Thyroid gland (tissue), 4 donors: ENCODE results near the gene PHF13. TPM values are rescaled to one million over a fixed set of nuclear protein-coding genes. Genes with fewer than 3 reads are reported as not detected.

Source experiments
- DNase-seq, 2 donors: peaks; one replicate each; pipeline ENCODE4 v3.0.0-alpha.2; 2019
- H3K27ac ChIP-seq, 3 donors: fragments of 200-600 bp; sonication (generic); 1 replicate in 2 of 3; 2 replicates in 1 of 3; pipeline ENCODE4 v1.5.1; 2016 to 2019; ENCODE audit warnings: mild to moderate bottlenecking in 1 of 3, moderate library complexity in 1 of 3
- H3K27me3 ChIP-seq: fragments of 200-600 bp; sonication (generic); one replicate; pipeline ENCODE4 v1.5.1; 2019
- H3K36me3 ChIP-seq, 2 donors: fragments of 200-600 bp; sonication (generic); one replicate each; pipeline ENCODE4 v1.5.1; 2016 to 2019
- H3K4me1 ChIP-seq, 2 donors: fragments of 200-600 bp; sonication (generic); one replicate each; pipeline ENCODE4 v1.5.1; 2017 to 2019
- H3K4me3 ChIP-seq, 3 donors: fragments of 200-600 bp; sonication (generic); replicated peaks in 1 of 3; 1 replicate in 2 of 3; 2 replicates in 1 of 3; pipeline ENCODE4 v1.5.1; 2016; ENCODE audit warnings: mild to moderate bottlenecking in 1 of 3
- H3K9me3 ChIP-seq: fragments of 200-600 bp; sonication (generic); one replicate; pipeline ENCODE4 v1.5.1; 2017
- POLR2A ChIP-seq, 2 donors: fragments of 450-650 bp; IDR thresholded peaks; one replicate each; pipeline ENCODE4 v1.6.1; 2017; ENCODE audit warnings: antibody characterized with exemption in 2 of 2, mild to moderate bottlenecking in 2 of 2, moderate library complexity in 1 of 2
- WGBS, 2 donors: methylation state at CpG; one replicate each; pipeline ENCODE4 v1.1.5; 2017; 5-methylcytosine and 5-hydroxymethylcytosine counted together
- intact Hi-C: fragments of 100-400 bp; cut with DNase I; formaldehyde crosslinking; loops from one replicate; pipeline ENCODE4 v1.15.1; 2023
- total RNA-seq, 4 donors: library from RNA; depleted of rRNA; stranded (reverse); fragments of >200 nt; gene quantifications; one replicate each; pipeline ENCODE4 v1.2.3, GENCODE V29; 2016
- TF ChIP-seq, protein P1 (sequence below), 6 experiments: fragments of 200-600 bp in 3 of 6; fragments of 450-650 bp in 3 of 6; sonication (generic) in 3 of 6; IDR thresholded peaks; one replicate each; pipeline ENCODE4 v1.5.1; 2016 to 2019; ENCODE audit warnings: antibody characterized with exemption in 6 of 6, mild to moderate bottlenecking in 2 of 6, inconsistent platforms in 1 of 6, moderate library complexity in 1 of 6

The PHF13 gene
- total RNA-seq, 4 donors from 2014 or later, result 7.8 to 14.1 (median 9.5) TPM

DNA sequence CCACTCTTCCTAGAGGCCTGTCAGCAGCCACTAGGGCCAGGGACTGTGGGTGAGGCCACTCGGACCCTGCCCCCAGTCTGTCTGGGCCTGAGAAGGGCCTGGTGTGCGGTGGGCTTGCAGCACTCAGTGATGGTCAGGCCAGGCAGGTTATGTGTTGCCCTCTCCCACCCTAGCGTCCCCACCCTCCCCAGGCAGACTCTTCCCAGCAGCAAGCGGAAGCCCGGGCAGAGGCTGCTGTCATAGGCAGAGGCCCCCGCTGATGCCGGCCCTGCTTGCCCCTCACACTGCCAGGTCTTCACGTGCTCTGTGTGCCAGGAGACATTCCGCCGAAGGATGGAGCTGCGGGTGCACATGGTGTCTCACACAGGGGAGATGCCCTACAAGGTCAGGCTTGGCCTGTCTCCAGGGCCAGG is 27.1 kb upstream of the PHF13 start:
- TF ChIP-seq, protein P1, sequence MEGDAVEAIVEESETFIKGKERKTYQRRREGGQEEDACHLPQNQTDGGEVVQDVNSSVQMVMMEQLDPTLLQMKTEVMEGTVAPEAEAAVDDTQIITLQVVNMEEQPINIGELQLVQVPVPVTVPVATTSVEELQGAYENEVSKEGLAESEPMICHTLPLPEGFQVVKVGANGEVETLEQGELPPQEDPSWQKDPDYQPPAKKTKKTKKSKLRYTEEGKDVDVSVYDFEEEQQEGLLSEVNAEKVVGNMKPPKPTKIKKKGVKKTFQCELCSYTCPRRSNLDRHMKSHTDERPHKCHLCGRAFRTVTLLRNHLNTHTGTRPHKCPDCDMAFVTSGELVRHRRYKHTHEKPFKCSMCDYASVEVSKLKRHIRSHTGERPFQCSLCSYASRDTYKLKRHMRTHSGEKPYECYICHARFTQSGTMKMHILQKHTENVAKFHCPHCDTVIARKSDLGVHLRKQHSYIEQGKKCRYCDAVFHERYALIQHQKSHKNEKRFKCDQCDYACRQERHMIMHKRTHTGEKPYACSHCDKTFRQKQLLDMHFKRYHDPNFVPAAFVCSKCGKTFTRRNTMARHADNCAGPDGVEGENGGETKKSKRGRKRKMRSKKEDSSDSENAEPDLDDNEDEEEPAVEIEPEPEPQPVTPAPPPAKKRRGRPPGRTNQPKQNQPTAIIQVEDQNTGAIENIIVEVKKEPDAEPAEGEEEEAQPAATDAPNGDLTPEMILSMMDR (IDR thresholded peaks at IDR 0.05), result no peak
- intact Hi-C loops, result no loop called here
- DNase-seq, result no peak
- WGBS, 2 donors, result 83% methylated on average over 4 of the region's 11 CpGs; no CpG with 5 or more reads in 1 of the 2 donors
- Histone ChIP-seq H3K4me1 (peaks cover 20 to 31% of the 10 kb centered on the region in 2 donors), H3K9me3 (no peaks in the 10 kb centered on the region), H3K4me3 (no peak overlapping the region), H3K27me3 (no peaks in the 10 kb centered on the region), H3K27ac (peak overlapping the region in 2 of 3 donors; percentile 17 to 47), H3K36me3 (peaks cover 22 to 27% of the 10 kb centered on the region in 2 donors)

DNA sequence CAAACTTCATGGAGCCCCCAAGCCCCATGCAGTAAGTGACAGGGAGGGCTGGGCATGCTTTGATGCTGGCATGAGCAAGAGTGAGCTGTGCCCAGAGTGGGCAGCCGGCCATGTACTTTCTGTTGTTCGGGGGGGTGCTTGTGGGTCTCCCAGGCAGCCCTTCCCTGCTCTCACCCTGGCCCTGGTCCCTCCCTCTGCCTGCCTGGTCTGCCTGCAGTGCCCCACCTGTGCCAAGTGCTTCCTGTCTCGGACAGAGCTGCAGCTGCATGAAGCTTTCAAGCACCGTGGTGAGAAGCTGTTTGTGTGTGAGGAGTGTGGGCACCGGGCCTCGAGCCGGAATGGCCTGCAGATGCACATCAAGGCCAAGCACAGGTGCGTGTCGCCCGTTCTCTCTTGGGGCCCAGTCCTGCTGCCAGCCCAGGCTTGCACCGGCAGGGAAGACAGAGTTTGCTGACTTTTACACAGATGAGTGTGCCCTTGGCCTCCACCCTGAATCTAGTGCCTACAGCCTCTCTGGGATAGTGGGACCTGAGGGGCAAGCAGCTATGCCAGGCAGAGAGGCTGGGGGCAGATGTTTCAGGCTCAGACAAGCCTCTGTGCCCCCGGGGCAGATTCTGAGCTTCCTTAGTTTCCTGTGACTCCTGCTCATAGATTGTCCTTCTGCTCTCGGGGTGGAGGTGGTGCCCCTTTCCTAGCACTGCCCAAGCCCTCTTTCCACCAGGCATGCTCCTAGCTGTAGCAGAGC is 26.1 kb upstream of the PHF13 start:
- 31 to 52% methylated on average over 10 to 12 of the region's 13 CpGs for WGBS, 2 donors
- Histone ChIP-seq H3K4me1 (peaks cover 20 to 24% of the 10 kb centered on the region in 2 donors), H3K27me3 (no peaks in the 10 kb centered on the region), H3K9me3 (no peaks in the 10 kb centered on the region), H3K4me3 (no peak overlapping the region), H3K36me3 (peaks cover 22 to 28% of the 10 kb centered on the region in 2 donors), H3K27ac (peak overlapping the region; percentile 5 to 53 (median 21))
- TF ChIP-seq, protein P1 (IDR thresholded peaks at IDR 0.05), result no peak
- peak in 1 of 2 donors; percentile 47 for TF ChIP-seq POLR2A (IDR thresholded peaks at IDR 0.05)
- DNase-seq, result peak; percentile 97
- intact Hi-C loops, result no loop called here

DNA sequence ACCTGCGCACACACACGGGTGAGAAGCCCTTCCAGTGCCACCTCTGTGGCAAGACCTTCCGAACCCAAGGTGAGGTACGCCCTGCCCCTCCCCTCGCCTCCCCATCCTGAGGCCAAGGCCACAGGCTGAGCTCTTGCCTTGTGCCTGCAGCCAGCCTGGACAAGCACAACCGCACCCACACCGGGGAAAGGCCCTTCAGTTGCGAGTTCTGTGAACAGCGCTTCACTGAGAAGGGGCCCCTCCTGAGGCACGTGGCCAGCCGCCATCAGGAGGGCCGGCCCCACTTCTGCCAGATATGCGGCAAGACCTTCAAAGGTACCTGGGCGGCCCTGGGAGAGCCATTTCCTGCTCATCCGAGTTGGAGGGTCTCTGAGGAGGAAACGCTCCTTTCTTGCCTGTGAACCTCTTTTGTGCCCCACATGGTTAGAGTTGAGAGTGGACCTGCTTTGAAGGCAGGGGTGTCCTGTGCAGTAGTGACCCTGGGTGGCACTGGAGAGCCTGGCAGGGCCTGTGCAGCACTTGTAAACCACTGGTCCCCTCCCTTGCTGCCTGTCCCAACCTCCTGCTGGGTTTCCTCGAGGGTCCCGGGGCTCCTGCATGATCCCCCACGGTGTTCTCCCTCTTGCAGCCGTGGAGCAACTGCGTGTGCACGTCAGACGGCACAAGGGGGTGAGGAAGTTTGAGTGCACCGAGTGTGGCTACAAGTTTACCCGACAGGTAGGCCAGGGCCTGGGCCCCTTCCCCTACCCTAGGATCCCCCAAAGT is 25.2 kb upstream of the PHF13 start:
- Histone ChIP-seq H3K9me3 (no peaks in the 10 kb centered on the region), H3K4me1 (peaks cover 20 to 24% of the 10 kb centered on the region in 2 donors), H3K36me3 (peaks cover 27 to 37% of the 10 kb centered on the region in 2 donors), H3K27ac (peak overlapping the region in 2 of 3 donors; percentile 5 to 53), H3K27me3 (no peaks in the 10 kb centered on the region), H3K4me3 (no peak overlapping the region)
- DNase-seq, result no peak
- 81 to 82% methylated on average over 23 of the region's 25 CpGs for WGBS, 2 donors
- intact Hi-C loops, result no loop called here
- TF ChIP-seq, protein P1 (IDR thresholded peaks at IDR 0.05), result no peak
- no peak for TF ChIP-seq POLR2A (IDR thresholded peaks at IDR 0.05)

DNA sequence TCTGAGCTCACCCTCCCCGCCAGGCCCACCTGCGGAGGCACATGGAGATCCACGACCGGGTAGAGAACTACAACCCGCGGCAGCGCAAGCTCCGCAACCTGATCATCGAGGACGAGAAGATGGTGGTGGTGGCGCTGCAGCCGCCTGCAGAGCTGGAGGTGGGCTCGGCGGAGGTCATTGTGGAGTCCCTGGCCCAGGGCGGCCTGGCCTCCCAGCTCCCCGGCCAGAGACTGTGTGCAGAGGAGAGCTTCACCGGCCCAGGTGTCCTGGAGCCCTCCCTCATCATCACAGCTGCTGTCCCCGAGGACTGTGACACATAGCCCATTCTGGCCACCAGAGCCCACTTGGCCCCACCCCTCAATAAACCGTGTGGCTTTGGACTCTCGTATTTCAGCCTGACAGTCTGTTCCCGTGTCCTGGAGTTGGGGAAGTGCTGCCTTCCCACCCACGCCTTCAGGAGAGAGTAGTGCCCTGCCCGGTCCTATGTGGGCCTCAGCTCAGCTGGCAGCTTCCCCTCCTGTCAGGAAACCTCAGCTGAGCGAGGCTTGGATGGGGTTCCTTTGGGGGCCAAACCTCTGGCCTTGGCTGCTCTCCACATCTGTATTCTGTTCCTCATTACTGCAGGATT is 24.5 kb upstream of the PHF13 start:
- TF ChIP-seq, protein P1 (IDR thresholded peaks at IDR 0.05), result no peak
- TF ChIP-seq POLR2A (IDR thresholded peaks at IDR 0.05), result no peak
- no peak for DNase-seq
- no peak overlapping the region for H3K27ac ChIP-seq
- peaks cover 20 to 24% of the 10 kb centered on the region in 2 donors for H3K4me1 ChIP-seq
- no peaks in the 10 kb centered on the region for H3K9me3 ChIP-seq
- intact Hi-C loops, result no loop called here
- 91 to 93% methylated on average over 15 to 23 of the region's 24 CpGs for WGBS, 2 donors
- H3K4me3 ChIP-seq, result no peak overlapping the region
- peaks cover 34 to 44% of the 10 kb centered on the region in 2 donors for H3K36me3 ChIP-seq
- no peaks in the 10 kb centered on the region for H3K27me3 ChIP-seq
